Measurements from ENCODE around the gene VAV1. TPM values are rescaled to one million over a fixed set of nuclear protein-coding genes. Genes with fewer than 3 reads are reported as not detected.
A peak's percentile ranks its signal among the peaks of the same experiment; 100 is the strongest.

VAV1 gene
- total and polyA plus RNA-seq, 9 of the 15 experiments (the other 6 are each of a cell fraction or from before 2014, with no cell fraction given): 0.46 to 20.1 (median 11.1) TPM

DNA sequence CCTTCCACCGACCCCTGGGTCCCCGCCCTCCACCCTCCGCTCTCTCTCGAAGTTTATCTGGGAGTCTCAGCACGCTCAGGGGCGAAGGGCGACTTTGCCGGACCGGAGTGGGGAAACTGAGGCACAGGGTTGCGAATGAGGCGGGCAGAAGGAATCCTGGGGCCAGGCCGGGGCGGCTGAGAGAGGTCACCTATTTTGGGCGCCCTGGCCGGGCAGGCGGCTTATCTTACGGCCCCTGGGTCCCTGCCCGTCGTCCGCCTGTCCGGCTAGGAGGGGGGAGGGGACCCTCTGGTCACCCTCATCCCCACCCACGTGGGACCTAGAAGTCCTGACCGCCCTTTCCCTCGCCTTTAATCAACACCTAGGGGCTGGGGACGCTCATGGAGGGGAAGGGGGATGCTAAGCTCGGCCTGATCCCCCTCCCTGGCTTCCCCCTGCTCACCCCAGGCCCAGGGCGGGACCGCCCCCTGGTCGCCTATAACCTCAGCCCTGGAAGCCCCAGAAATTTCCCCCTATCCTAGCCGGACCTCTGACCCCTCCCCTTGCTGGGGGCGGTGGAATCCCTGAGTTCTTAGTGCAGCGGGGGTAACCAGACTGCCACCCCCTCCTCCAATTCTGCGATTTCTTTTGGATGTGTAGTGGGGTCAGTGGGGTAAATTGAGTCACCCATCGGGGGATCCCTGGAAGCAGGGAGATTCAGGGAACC, 32.5 kb upstream of the VAV1 start (continued):
- TF ChIP-seq PHF21A (IDR thresholded peaks at IDR 0.05; ENCODE audit: borderline replicate concordance, low read depth): no peak
- no peak for TF ChIP-seq SMAD1 (IDR thresholded peaks at IDR 0.05; ENCODE audit: low read depth, low read length, partially characterized antibody)
- no peak for TF ChIP-seq RFX1 (IDR thresholded peaks at IDR 0.05)
- TF ChIP-seq ZBTB1 (CRISPR knock-in tag; IDR thresholded peaks at IDR 0.05; ENCODE audit: borderline replicate concordance, low read depth): peak; percentile 13
- TF ChIP-seq L3MBTL2 (IDR thresholded peaks at IDR 0.05): peak; percentile 60; the same call in 1 of the 2 replicates
- no peak for TF ChIP-seq HNRNPUL1 (IDR thresholded peaks at IDR 0.05; ENCODE audit: low read length)
- TF ChIP-seq SIRT6 (IDR thresholded peaks at IDR 0.05; ENCODE audit: low read depth, low read length): no peak
- TF ChIP-seq MXI1 (IDR thresholded peaks at IDR 0.05; ENCODE audit: low read depth, low read length): 0 out of 2 replicates have a peak, but pooled peaks have one; percentile 16
- peak; percentile 28; the same call in 1 of the 2 replicates for TF ChIP-seq SMAD4 (CRISPR knock-in tag; conservative IDR thresholded peaks at IDR 0.05)
- peak; percentile 73 for TF ChIP-seq MYC (IDR thresholded peaks at IDR 0.05; ENCODE audit: low read depth, low read length)
- 0 out of 2 replicates have a peak, but pooled peaks have one; percentile 26 for TF ChIP-seq MYC (CRISPR knock-in tag; IDR thresholded peaks at IDR 0.05; ENCODE audit: borderline replicate concordance, low read depth)
- no peak for TF ChIP-seq ZNF253 (CRISPR knock-in tag; conservative IDR thresholded peaks at IDR 0.05)
- TF ChIP-seq SMARCE1 (IDR thresholded peaks at IDR 0.05): no peak; the same call in 1 of the 2 replicates
- no peak for TF ChIP-seq DDX20 (tag; IDR thresholded peaks at IDR 0.05; ENCODE audit: low read depth)
- TF ChIP-seq MAFG (tag; conservative IDR thresholded peaks at IDR 0.05): no peak
- TF ChIP-seq HDAC2 (IDR thresholded peaks at IDR 0.05): peak; percentile 72; the same call in 1 of the 2 replicates
- TF ChIP-seq ZNF140 (CRISPR knock-in tag; IDR thresholded peaks at IDR 0.05): no peak
- TF ChIP-seq ZNF184 (CRISPR knock-in tag; IDR thresholded peaks at IDR 0.05): no peak
- no peak for TF ChIP-seq RBM25 (IDR thresholded peaks at IDR 0.05; ENCODE audit: low read depth, low read length, severe bottlenecking)
- TF ChIP-seq, protein P1, sequence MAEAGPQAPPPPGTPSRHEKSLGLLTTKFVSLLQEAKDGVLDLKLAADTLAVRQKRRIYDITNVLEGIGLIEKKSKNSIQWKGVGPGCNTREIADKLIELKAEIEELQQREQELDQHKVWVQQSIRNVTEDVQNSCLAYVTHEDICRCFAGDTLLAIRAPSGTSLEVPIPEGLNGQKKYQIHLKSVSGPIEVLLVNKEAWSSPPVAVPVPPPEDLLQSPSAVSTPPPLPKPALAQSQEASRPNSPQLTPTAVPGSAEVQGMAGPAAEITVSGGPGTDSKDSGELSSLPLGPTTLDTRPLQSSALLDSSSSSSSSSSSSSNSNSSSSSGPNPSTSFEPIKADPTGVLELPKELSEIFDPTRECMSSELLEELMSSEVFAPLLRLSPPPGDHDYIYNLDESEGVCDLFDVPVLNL (CRISPR knock-in tag; IDR thresholded peaks at IDR 0.05; ENCODE audit: low read depth): no peak
- TF ChIP-seq MTA3 (IDR thresholded peaks at IDR 0.05; ENCODE audit: borderline replicate concordance): peak; percentile 53
- TF ChIP-seq RFX5 (IDR thresholded peaks at IDR 0.05; ENCODE audit: low read depth, low read length): no peak
- no peak for TF ChIP-seq CEBPG (CRISPR knock-in tag; IDR thresholded peaks at IDR 0.05)
- no peak for TF ChIP-seq CEBPG (tag; conservative IDR thresholded peaks at IDR 0.05 in 1 of 2, IDR thresholded peaks at IDR 0.05 in 1 of 2)
- TF ChIP-seq JUN (IDR thresholded peaks at IDR 0.05; ENCODE audit: borderline replicate concordance, low read depth, low read length): no peak
- no peak for TF ChIP-seq JUN (CRISPR knock-in tag; IDR thresholded peaks at IDR 0.05; ENCODE audit: borderline replicate concordance)
- TF ChIP-seq, protein P2, sequence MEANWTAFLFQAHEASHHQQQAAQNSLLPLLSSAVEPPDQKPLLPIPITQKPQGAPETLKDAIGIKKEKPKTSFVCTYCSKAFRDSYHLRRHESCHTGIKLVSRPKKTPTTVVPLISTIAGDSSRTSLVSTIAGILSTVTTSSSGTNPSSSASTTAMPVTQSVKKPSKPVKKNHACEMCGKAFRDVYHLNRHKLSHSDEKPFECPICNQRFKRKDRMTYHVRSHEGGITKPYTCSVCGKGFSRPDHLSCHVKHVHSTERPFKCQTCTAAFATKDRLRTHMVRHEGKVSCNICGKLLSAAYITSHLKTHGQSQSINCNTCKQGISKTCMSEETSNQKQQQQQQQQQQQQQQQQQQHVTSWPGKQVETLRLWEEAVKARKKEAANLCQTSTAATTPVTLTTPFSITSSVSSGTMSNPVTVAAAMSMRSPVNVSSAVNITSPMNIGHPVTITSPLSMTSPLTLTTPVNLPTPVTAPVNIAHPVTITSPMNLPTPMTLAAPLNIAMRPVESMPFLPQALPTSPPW (CRISPR knock-in tag; IDR thresholded peaks at IDR 0.05): peak; percentile 66

Measured in K562 (cell line).